ENCODE measurements around the gene TLNRD1. TPM values are rescaled to one million over a fixed set of nuclear protein-coding genes. Genes with fewer than 3 reads are reported as not detected.
"Not testable (repeated sequence)": the region's sequence is repeated elsewhere in the genome, so short reads cannot be mapped to it uniquely, and the experiment has no call there.

The TLNRD1 gene
- total and polyA plus RNA-seq, 12 donors = 4.3 to 19.4 (median 6.3) TPM

GRCh38 chr15:80953953-80954778 lies 46.6 kb upstream of the TLNRD1 start:
- Histone ChIP-seq H3K4me1 (peaks cover 0 to 11% (median 0%) of the 10 kb centered on the region in 9 donors), H3K36me3 (peaks cover 0 to 60% (median 25%) of the 10 kb centered on the region in 9 donors), H3K27me3 (no peaks in the 10 kb centered on the region), H3K4me3 (no peak overlapping the region), H3K27ac (no peak overlapping the region), H3K9me3 (no peaks in the 10 kb centered on the region)
- intact Hi-C loops (cut with DNase I) = loop anchor here in 3 of 10 donors (5.0 to 10.0 kb wide), 3 partner anchors 52 to 489 kb away; no protein-coding TSS in a partner anchor
- TF ChIP-seq CTCF (IDR thresholded peaks at IDR 0.05) = no peak
- ATAC-seq = no peak
- DNase-seq = no peak
- 95 to 96% methylated on average over 9 of the region's 9 CpGs for WGBS, 2 donors

DNA sequence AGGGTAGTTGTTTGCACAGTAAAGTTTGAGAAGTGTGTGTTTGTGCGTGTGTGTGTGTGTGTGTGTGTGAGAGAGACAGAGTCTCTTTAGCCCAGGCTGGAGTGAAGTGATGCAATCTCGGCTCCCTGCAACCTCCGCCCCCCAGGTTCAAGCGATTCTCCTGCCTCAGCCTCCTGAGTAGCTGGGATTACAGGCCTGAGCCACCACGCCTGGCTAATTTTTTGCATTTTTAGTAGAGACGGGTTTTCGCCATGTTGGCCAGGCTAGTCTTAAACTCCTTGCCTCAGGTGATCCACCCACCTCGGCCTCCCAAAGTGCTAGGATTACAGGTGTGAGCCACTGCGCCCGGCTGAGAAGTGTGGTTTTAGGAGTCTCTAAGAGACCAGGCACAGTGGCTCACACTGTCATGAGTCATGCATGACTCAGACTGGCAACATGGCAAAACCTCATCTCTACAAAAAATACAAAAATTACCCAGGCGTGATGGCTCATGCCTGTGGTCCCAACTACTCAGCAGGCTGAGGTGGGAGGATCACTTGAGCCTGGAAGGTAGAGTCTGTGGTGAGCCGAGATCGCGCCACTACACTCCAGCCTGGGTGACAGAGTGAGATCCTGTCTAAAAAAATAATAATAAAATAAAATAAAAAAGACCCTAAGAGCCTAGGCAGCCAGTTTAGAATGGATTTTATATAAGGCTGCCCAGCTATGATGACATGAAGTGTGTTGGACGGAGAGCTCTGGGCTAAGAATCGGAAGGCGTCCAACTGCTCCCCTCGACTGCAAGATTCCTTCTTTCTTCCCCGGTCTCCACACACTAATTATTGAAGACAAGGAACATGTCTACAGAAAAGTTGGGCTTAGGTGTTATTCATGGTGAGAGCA lies 44.9 kb upstream of the TLNRD1 start:
- not testable (repeated sequence) for DNase-seq, H3K27ac ChIP-seq, H3K9me3 ChIP-seq, H3K27me3 ChIP-seq, ATAC-seq, H3K4me3 ChIP-seq
- WGBS, 2 donors = 93 to 96% methylated on average over 19 of the region's 19 CpGs
- H3K4me1 ChIP-seq = peaks cover 0 to 11% (median 0%) of the 10 kb centered on the region in 9 donors
- peaks cover 0 to 57% (median 17%) of the 10 kb centered on the region in 9 donors for H3K36me3 ChIP-seq
- intact Hi-C loops (cut with DNase I) = loop anchor here in 2 of 10 donors (10.0 kb wide), 2 partner anchors 161 to 491 kb away; no protein-coding TSS in a partner anchor

DNA sequence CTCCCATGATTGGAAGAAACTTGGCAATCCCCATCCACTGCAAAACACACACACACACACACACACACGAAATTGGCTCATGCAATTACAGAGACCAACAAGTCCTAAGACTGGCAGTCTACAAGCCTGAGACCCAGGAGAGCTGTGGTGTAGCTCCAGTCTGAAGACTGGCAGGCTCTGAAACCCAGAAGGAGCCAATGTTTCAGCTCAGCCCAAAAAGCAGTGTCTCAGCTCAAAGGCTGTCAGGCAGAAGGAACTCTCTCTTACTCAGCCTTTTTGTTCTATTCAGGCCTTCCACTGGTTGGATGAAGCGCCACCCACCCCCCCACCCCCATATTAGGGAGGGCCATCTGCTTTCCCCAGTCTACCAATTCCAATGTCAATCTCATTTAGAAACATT lies 43.2 kb upstream of the TLNRD1 start:
- no peaks in the 10 kb centered on the region for H3K27me3 ChIP-seq
- ATAC-seq (no peak), DNase-seq (no peak)
- no peak overlapping the region for H3K4me3 ChIP-seq
- peaks cover 0 to 11% (median 0%) of the 10 kb centered on the region in 9 donors for H3K4me1 ChIP-seq
- 80 to 85% methylated on average over 2 of the region's 2 CpGs for WGBS, 2 donors
- no peak for TF ChIP-seq CTCF (IDR thresholded peaks at IDR 0.05)
- peaks cover 0 to 41% (median 13%) of the 10 kb centered on the region in 9 donors for H3K36me3 ChIP-seq
- intact Hi-C loops (cut with DNase I) = loop anchor here in 2 of 10 donors (10.0 kb wide), 2 partner anchors 163 to 493 kb away; no protein-coding TSS in a partner anchor
- H3K27ac ChIP-seq = no peak overlapping the region
- H3K9me3 ChIP-seq = peaks cover 0 to 8% (median 0%) of the 10 kb centered on the region in 11 donors

GRCh38 chr15:80957976-80958375 lies 42.7 kb upstream of the TLNRD1 start:
- intact Hi-C loops (cut with DNase I) = loop anchor here in 2 of 10 donors (10.0 kb wide), 2 partner anchors 163 to 493 kb away; no protein-coding TSS in a partner anchor
- ATAC-seq (no peak), DNase-seq (no peak)
- Histone ChIP-seq H3K4me1 (peaks cover 0 to 11% (median 0%) of the 10 kb centered on the region in 9 donors), H3K4me3 (no peak overlapping the region), H3K27ac (no peak overlapping the region), H3K9me3 (peaks cover 0 to 8% (median 0%) of the 10 kb centered on the region in 11 donors), H3K27me3 (no peaks in the 10 kb centered on the region), H3K36me3 (peaks cover 0 to 39% (median 13%) of the 10 kb centered on the region in 9 donors)
- TF ChIP-seq CTCF (IDR thresholded peaks at IDR 0.05) = no peak
- WGBS, 2 donors = 92 to 94% methylated on average over 2 of the region's 2 CpGs
